ENCODE results near the gene RHOH. TPM values are rescaled to one million over a fixed set of nuclear protein-coding genes. Genes with fewer than 3 reads are reported as not detected.

The RHOH gene
- total RNA-seq, 4 donors from 2014 or later, result 0.91 to 3.5 (median 1.5) TPM

DNA sequence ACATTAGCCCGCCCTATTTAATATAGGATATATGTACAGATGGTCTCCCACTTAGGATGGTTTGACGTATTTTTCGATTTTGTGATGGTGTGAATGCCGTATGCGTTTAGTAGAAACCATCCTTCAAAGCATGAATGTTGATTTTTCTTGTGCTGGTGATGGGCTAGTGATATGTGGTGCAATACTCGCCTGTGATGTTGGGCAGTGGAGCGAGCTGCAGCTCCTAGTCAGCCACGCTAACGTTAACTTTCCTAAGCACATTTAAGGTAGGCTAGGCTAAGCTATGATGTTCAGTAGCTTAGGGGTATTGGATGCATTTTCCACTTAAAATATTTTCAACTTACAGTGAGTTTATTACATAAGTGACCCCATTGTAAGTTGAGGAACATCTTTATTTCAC lies 36.6 kb upstream of the RHOH start:
- WGBS, result 93% methylated on average over 9 of the region's 9 CpGs
- H3K36me3 ChIP-seq, result peaks cover 8% of the 10 kb centered on the region
- H3K27ac ChIP-seq, result no peak overlapping the region
- no peak overlapping the region for H3K4me3 ChIP-seq
- H3K9me3 ChIP-seq, result no peaks in the 10 kb centered on the region
- no peaks in the 10 kb centered on the region for H3K27me3 ChIP-seq
- TF ChIP-seq POLR2A (IDR thresholded peaks at IDR 0.05), result no peak
- no peak for TF ChIP-seq EP300 (IDR thresholded peaks at IDR 0.05)
- TF ChIP-seq, protein P1, sequence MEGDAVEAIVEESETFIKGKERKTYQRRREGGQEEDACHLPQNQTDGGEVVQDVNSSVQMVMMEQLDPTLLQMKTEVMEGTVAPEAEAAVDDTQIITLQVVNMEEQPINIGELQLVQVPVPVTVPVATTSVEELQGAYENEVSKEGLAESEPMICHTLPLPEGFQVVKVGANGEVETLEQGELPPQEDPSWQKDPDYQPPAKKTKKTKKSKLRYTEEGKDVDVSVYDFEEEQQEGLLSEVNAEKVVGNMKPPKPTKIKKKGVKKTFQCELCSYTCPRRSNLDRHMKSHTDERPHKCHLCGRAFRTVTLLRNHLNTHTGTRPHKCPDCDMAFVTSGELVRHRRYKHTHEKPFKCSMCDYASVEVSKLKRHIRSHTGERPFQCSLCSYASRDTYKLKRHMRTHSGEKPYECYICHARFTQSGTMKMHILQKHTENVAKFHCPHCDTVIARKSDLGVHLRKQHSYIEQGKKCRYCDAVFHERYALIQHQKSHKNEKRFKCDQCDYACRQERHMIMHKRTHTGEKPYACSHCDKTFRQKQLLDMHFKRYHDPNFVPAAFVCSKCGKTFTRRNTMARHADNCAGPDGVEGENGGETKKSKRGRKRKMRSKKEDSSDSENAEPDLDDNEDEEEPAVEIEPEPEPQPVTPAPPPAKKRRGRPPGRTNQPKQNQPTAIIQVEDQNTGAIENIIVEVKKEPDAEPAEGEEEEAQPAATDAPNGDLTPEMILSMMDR (IDR thresholded peaks at IDR 0.05), result no peak
- TF ChIP-seq POLR2AphosphoS5 (IDR thresholded peaks at IDR 0.05), result no peak
- no peak for DNase-seq (ENCODE audit: low spot score in 2 of 2)
- H3K4me1 ChIP-seq, result no peaks in the 10 kb centered on the region

DNA sequence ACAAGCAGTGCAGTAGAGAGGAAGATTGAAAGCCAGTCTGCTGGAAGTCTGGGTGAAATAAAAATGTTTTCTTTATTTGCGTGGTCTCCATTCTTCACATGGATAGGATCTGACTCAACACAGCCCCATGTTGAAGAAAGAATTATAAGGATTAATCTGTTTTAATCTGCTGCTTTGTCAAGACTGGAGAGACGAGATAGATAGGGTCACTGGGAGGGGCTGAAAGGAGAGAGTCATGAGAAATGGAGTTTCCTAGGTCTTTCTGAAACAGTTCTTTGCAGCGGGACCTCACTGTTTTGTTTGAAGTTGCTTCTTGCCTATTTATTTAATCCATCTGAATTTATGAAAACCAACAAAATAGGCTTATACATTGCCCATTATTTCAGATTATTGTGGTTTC lies 32.4 kb upstream of the RHOH start:
- Histone ChIP-seq H3K9me3 (no peaks in the 10 kb centered on the region), H3K27me3 (no peaks in the 10 kb centered on the region), H3K27ac (no peak overlapping the region), H3K36me3 (peaks cover 8% of the 10 kb centered on the region), H3K4me3 (no peak overlapping the region), H3K4me1 (no peaks in the 10 kb centered on the region)
- DNase-seq (ENCODE audit: low spot score in 2 of 2), result no peak
- WGBS, result 87% methylated on average over 3 of the region's 3 CpGs
- TF ChIP-seq, protein P1 (IDR thresholded peaks at IDR 0.05), result no peak
- TF ChIP-seq POLR2AphosphoS5 (IDR thresholded peaks at IDR 0.05) (no peak), POLR2A (IDR thresholded peaks at IDR 0.05) (no peak), EP300 (IDR thresholded peaks at IDR 0.05) (no peak)

DNA sequence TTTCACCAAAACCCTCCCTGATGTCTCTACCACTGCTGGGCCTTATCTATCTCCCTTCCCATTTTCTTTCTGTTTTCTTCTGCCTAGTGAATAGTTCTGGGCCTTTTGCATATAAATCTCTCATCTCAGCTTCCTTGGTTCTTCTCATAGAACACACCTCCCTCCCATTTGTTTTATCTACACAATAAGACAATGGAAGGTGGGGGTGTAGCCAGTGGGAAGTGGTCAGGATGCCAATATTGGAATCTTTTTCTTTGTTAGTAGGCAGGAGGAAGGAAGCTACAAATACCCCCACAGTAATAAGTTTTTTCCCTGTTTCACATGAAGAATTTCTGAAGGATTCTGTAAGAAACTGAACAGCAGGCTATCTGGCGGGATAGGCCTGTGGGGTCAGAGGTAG lies 30.9 kb upstream of the RHOH start:
- H3K36me3 ChIP-seq, result peaks cover 5% of the 10 kb centered on the region
- TF ChIP-seq POLR2A (IDR thresholded peaks at IDR 0.05) (no peak), EP300 (IDR thresholded peaks at IDR 0.05) (no peak), POLR2AphosphoS5 (IDR thresholded peaks at IDR 0.05) (no peak)
- TF ChIP-seq, protein P1 (IDR thresholded peaks at IDR 0.05), result no peak
- H3K9me3 ChIP-seq, result no peaks in the 10 kb centered on the region
- H3K4me3 ChIP-seq, result no peak overlapping the region
- 94% methylated on average over 1 of the region's 1 CpG for WGBS
- DNase-seq (ENCODE audit: low spot score in 2 of 2), result no peak
- no peak overlapping the region for H3K27ac ChIP-seq
- H3K4me1 ChIP-seq, result no peaks in the 10 kb centered on the region
- no peaks in the 10 kb centered on the region for H3K27me3 ChIP-seq

DNA sequence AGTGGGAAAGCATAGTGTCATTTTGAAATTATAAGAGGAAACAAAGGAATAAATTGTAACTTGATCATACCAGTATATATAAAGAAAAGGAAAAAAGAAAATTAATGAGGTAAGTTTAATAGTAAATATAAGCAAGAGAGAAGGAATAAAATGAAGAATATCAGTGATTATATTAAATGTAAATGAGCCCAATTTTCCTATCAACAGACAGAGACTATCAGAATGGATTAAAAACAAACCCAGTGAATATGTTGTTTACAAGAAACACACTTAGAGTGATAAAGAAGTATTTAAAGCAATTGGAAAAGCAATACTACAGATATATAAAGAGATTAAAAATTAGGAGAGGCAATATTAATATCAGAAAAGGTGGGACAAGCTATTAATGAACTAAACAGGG lies 28.8 kb upstream of the RHOH start:
- Histone ChIP-seq H3K9me3 (no peaks in the 10 kb centered on the region), H3K27ac (no peak overlapping the region), H3K36me3 (no peaks in the 10 kb centered on the region), H3K27me3 (no peaks in the 10 kb centered on the region), H3K4me1 (no peaks in the 10 kb centered on the region), H3K4me3 (no peak overlapping the region)
- TF ChIP-seq EP300 (IDR thresholded peaks at IDR 0.05) (no peak), POLR2AphosphoS5 (IDR thresholded peaks at IDR 0.05) (no peak), POLR2A (IDR thresholded peaks at IDR 0.05) (no peak)
- TF ChIP-seq, protein P1 (IDR thresholded peaks at IDR 0.05), result no peak
- DNase-seq (ENCODE audit: low spot score in 2 of 2), result no peak

DNA sequence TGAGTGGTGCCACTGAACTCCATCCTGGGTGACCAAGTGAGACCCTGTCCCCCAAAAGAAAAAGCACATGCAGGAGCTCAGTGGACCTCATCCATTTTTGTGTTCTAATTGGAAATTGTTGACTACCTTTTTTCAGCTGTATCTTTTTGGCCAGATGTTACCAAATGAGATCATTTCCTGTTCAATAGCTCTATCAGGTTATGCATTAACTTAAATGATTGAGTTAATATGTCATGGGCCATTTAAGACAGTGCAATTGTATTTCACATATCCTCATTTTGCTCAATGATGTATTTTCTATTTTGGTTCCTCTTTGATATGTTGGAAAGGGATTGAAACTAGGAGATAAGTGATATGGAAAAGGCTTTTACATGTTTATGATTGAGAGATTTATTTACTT lies 26.2 kb upstream of the RHOH start:
- H3K27ac ChIP-seq, result no peak overlapping the region
- no peaks in the 10 kb centered on the region for H3K9me3 ChIP-seq
- TF ChIP-seq EP300 (IDR thresholded peaks at IDR 0.05), result no peak
- no peak for TF ChIP-seq POLR2A (IDR thresholded peaks at IDR 0.05)
- TF ChIP-seq POLR2AphosphoS5 (IDR thresholded peaks at IDR 0.05), result no peak
- TF ChIP-seq, protein P1 (IDR thresholded peaks at IDR 0.05), result no peak
- no peak for DNase-seq (ENCODE audit: low spot score in 2 of 2)
- H3K36me3 ChIP-seq, result no peaks in the 10 kb centered on the region
- no peaks in the 10 kb centered on the region for H3K4me1 ChIP-seq
- no peak overlapping the region for H3K4me3 ChIP-seq
- H3K27me3 ChIP-seq, result no peaks in the 10 kb centered on the region

All from suprapubic skin (tissue), 4 donors.